Kidney (tissue), 14 donors: ENCODE results near the gene RPL19. TPM values are rescaled to one million over a fixed set of nuclear protein-coding genes. Genes with fewer than 3 reads are reported as not detected.

Source experiments
- DNase-seq, 5 donors: peaks; one replicate each; pipeline ENCODE4 v3.0.0-alpha.2; 2013 to 2020
- FAIRE-seq: peaks from 2 replicates; lab custom pipeline; 2012; peaks lifted over from hg19 to GRCh38; lab: Jason Lieb, UNC
- H3K27ac ChIP-seq, 2 donors: one replicate each; pipeline ENCODE4 v1.7.0; 2013; ENCODE audit warnings: low read depth in 2 of 2, low read length in 2 of 2, inconsistent platforms in 1 of 2
- H3K27me3 ChIP-seq: one replicate; pipeline ENCODE4 v1.7.1; 2013; ENCODE audit warnings: low read length, inconsistent platforms; ENCODE audit not compliant: control insufficient read depth, insufficient read depth
- H3K36me3 ChIP-seq, 3 donors: one replicate each; pipeline versions ENCODE4 v1.7.0 to v1.7.1; 2013; ENCODE audit warnings: low read length in 3 of 3, control low read depth in 1 of 3, inconsistent platforms in 1 of 3; ENCODE audit not compliant: insufficient read depth in 3 of 3, control insufficient read depth in 2 of 3
- H3K4me1 ChIP-seq, 3 donors: one replicate each; pipeline versions ENCODE4 v1.7.0 to v1.7.1; 2013; ENCODE audit warnings: low read length in 3 of 3, inconsistent platforms in 1 of 3, low read depth in 1 of 3; ENCODE audit not compliant: control insufficient read depth in 2 of 3, insufficient read depth in 2 of 3
- H3K4me3 ChIP-seq, 3 donors: one replicate each; pipeline versions ENCODE4 v1.7.0 to v1.8.1; 2013; ENCODE audit warnings: low read length in 3 of 3, control low read depth in 1 of 3, inconsistent platforms in 1 of 3
- H3K9ac ChIP-seq, 3 donors: one replicate each; pipeline versions ENCODE4 v1.7.0 to v1.7.1; 2013; ENCODE audit warnings: low read length in 3 of 3, control low read depth in 1 of 3, inconsistent platforms in 1 of 3
- H3K9me3 ChIP-seq, 3 donors: one replicate each; pipeline versions ENCODE4 v1.7.0 to v1.7.1; 2013; ENCODE audit warnings: low read length in 3 of 3, control low read depth in 1 of 3, inconsistent platforms in 1 of 3; ENCODE audit not compliant: control insufficient read depth in 2 of 3, insufficient read depth in 1 of 3
- intact Hi-C: fragments of 100-400 bp; cut with DNase I; formaldehyde crosslinking; loops from one replicate; pipeline ENCODE4 v1.11.1; 2022
- polyA plus RNA-seq: library from polyadenylated mRNA; stranded (reverse); fragments of 350-450 nt; fragmentation: Illumina TruSeq; extraction: RNeasy Lipid Tissue Mini Kit (QIAGEN cat#74804); gene quantifications from one replicate; pipeline ENCODE4 v1.2.3, GENCODE V29; 2014; ENCODE audit warnings: low read depth, low replicate concordance; ENCODE audit not compliant: insufficient read depth
- total RNA-seq: library from RNA; stranded (reverse); fragmentation: NEBNext Ultra II Directional; extraction: Animal tissue kit (Norgen Biotek cat#: 25700); gene quantifications from one replicate; pipeline ENCODE4 v1.2.1, GENCODE V29; 2021
- TF ChIP-seq, protein P1 (sequence below): IDR thresholded peaks from 3 replicates; pipeline ENCODE4 v1.5.1; 2012; ENCODE audit warnings: mild to moderate bottlenecking, moderate library complexity, borderline replicate concordance; ENCODE audit not compliant: insufficient read depth; ENCODE audit errors: extremely low read depth
- donor health status: control.
- donor health status: control.
- donor health status: control.
- donor health status: control.
- donor health status: control.
- donor health status: DM: yes; HTN: yes; CAD: no.
- donor health status: Normal renal cell carcinoma (clear cell type).

The RPL19 gene
- total and polyA plus RNA-seq, 2 donors from 2014 or later = 1,460 to 2,512 TPM

DNA sequence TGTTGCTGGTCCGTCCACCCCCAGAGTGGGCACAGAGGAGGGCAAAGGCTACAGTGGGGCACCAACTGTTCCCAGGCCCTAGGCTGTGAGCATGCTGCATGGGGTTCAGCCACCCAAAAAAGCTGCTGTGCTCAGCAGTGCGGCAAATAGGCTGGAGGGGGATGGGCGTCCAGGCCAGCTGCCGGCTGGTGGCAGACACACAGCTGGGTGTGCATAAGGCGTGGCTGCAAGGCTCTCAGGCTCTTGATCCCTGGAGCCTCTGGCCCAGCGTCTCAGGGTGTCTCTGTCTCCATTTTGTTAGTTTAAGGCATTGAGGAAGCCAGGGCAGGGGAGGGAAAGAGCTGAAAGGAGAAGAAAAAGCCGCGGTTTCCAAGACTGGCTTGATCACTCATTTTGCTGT lies 8.8 kb downstream of the RPL19 start:
- no peak overlapping the region for H3K4me3 ChIP-seq
- intact Hi-C loops = no loop called here
- peaks cover 3 to 14% (median 10%) of the 10 kb centered on the region in 3 donors for H3K36me3 ChIP-seq
- TF ChIP-seq, protein P1, sequence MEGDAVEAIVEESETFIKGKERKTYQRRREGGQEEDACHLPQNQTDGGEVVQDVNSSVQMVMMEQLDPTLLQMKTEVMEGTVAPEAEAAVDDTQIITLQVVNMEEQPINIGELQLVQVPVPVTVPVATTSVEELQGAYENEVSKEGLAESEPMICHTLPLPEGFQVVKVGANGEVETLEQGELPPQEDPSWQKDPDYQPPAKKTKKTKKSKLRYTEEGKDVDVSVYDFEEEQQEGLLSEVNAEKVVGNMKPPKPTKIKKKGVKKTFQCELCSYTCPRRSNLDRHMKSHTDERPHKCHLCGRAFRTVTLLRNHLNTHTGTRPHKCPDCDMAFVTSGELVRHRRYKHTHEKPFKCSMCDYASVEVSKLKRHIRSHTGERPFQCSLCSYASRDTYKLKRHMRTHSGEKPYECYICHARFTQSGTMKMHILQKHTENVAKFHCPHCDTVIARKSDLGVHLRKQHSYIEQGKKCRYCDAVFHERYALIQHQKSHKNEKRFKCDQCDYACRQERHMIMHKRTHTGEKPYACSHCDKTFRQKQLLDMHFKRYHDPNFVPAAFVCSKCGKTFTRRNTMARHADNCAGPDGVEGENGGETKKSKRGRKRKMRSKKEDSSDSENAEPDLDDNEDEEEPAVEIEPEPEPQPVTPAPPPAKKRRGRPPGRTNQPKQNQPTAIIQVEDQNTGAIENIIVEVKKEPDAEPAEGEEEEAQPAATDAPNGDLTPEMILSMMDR = no peak
- DNase-seq (peak in 2 of 5 donors; percentile 60 to 80), FAIRE-seq (no peak)
- peaks cover 0 to 15% (median 0%) of the 10 kb centered on the region in 3 donors for H3K4me1 ChIP-seq
- H3K27ac ChIP-seq = no peak overlapping the region
- H3K27me3 ChIP-seq = no peaks in the 10 kb centered on the region
- H3K9me3 ChIP-seq = no peaks in the 10 kb centered on the region
- no peak overlapping the region for H3K9ac ChIP-seq

DNA sequence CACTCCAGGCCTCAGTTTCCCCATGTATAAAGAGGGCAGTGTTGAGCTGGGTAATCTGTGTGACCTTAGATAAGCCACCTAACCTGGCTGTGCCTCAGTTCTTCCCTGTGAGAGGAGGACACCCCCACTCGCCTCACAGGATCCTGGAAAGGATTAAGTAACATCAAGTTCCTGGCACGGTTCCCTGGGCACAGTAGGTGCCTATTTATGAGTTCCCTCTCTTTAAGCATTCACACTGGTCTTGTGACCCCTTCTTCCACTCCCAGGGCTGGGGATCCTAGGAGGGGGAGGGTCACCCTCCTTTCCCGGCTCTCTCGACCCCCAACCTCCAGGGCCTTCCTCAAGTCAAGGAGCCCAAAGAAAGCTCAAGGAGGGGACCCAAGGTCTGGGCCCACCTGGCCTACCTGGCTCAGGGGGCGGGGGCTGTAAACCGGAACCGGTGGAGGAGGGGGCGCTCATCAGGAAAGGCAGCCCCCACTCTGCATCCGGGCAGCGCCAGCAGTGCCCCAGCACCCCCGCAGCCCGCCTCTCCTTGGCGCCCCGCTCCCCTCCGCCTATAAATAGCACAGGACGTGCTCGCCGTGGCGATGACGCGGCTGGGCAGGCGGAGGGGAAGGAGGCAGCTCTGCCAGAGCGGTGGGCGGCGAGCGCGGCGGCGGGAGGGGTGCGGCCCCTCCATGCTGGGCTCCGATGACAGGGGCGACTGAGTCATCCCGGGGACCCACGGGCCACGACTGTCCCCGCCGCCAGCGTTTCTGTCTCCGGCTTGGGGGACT lies 9.4 kb downstream of the RPL19 start:
- peak; percentile 69 to 92 (median 76) for DNase-seq
- Histone ChIP-seq H3K36me3 (peaks cover 0 to 8% (median 5%) of the 10 kb centered on the region in 3 donors), H3K4me3 (peak overlapping the region in 1 of 3 donors; percentile 37), H3K27me3 (no peaks in the 10 kb centered on the region), H3K27ac (no peak overlapping the region), H3K9ac (no peak overlapping the region), H3K9me3 (no peaks in the 10 kb centered on the region), H3K4me1 (peaks cover 0 to 15% (median 0%) of the 10 kb centered on the region in 3 donors)
- intact Hi-C loops = no loop called here
- TF ChIP-seq, protein P1 = no peak
- FAIRE-seq = no peak

DNA sequence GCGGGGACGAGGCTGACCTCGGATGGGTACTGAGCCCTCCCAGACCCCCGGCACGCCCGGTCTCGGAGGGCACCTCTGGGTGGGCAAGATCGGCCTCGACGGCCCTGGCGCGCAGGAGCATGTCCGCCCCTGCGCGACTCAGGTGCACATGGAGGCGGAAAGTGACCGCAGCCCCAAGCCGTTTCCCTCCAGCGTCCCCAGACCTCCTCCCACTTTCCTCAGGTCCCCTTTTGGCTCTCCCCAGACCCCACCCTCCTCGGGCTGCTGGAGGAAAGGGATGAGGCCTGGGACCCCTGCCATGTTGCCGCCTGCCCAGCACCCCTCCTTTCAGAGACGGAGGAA lies 10.0 kb downstream of the RPL19 start:
- peaks cover 0 to 2% (median 1%) of the 10 kb centered on the region in 3 donors for H3K36me3 ChIP-seq
- DNase-seq (no peak), FAIRE-seq (no peak)
- TF ChIP-seq, protein P1 = no peak
- no peak overlapping the region for H3K27ac ChIP-seq
- no peaks in the 10 kb centered on the region for H3K27me3 ChIP-seq
- H3K4me1 ChIP-seq = peaks cover 0 to 15% (median 0%) of the 10 kb centered on the region in 3 donors
- no peak overlapping the region for H3K9ac ChIP-seq
- H3K4me3 ChIP-seq = peak overlapping the region in 1 of 3 donors; percentile 37
- no peaks in the 10 kb centered on the region for H3K9me3 ChIP-seq
- intact Hi-C loops = no loop called here
